ENCODE measurements around the gene EFCAB8.
"Not testable (repeated sequence)": the region's sequence is repeated elsewhere in the genome, so short reads cannot be mapped to it uniquely, and the experiment has no call there.

Gene EFCAB8

GRCh38 chr20:32842688-32843524 lies 15.8 kb upstream of the EFCAB8 start:
- DNase-seq, result no peak

DNA sequence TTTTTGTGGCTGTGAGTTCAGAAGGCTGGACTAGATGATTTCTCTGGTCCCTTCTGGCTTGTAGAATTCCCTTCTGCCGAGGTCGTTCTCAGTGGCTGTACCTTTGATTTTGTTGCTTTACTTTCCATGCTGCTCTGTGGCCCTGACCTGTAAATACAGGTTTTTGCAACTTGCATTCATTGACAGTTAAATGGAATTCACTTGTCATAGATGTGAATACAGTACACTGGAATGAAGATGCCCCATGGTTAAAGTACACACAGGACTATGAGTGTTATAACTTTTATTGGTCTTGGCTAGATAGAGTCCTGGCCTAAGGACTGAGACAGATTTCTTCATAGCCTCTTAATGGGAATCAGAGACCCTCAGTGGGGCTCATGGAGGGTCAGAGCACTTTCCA lies 12.9 kb upstream of the EFCAB8 start:
- no peak for DNase-seq

- no peak for DNase-seq
Observed at GRCh38 chr20:32846852-32847251, 11.9 kb upstream of the EFCAB8 start.

GRCh38 chr20:32847964-32848363 lies 10.8 kb upstream of the EFCAB8 start:
- no peak for DNase-seq

GRCh38 chr20:32848846-32849245 lies 9.9 kb upstream of the EFCAB8 start:
- no peak for DNase-seq

DNA sequence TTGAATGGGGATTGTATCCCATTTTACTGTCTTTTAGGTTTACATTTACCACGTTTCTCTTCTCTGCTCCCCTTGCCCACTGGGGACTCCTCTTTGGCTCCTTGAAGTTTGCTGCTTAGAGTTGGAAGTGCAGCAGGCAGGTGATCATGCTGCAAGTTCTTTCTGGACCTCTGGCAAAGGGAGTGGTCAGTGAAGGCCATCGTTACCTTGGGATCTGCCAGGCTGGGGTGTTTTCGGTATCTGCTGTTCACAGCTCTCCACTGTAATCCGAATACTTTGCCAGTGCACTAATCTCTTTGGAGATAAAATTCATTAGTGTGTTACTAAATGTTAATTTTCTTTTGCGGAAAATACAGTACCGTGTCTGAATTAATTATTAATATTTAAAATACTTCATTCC lies 9.1 kb upstream of the EFCAB8 start:
- no peak for DNase-seq

- no peak for DNase-seq
Observed at GRCh38 chr20:32855387-32855786, 3.3 kb upstream of the EFCAB8 start.

DNA sequence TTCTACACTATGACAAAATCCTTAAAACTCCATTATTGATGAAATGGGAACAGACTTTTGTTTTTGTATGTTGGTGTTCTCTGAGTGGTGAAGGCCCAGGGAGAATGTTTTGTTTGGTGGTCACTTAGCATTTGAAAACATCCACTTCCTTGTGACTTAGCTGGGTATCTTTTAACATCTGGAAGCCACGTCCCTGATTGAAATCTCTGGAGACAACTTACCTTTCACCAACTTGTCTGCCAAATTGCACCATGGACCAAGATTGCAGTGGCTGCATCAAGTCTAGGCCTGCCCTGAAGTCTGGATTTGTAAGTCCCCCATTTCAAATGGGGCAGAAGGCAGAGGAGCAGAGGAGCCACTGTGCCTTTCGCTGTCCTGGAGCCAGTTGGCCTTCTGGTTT lies 534 bp upstream of the EFCAB8 start:
- no peak for DNase-seq

- no peak for DNase-seq
Observed at GRCh38 chr20:32861446-32861845, 2.7 kb downstream of the EFCAB8 start.

GRCh38 chr20:32869562-32869961 lies 10.8 kb downstream of the EFCAB8 start:
- no peak for DNase-seq

DNA sequence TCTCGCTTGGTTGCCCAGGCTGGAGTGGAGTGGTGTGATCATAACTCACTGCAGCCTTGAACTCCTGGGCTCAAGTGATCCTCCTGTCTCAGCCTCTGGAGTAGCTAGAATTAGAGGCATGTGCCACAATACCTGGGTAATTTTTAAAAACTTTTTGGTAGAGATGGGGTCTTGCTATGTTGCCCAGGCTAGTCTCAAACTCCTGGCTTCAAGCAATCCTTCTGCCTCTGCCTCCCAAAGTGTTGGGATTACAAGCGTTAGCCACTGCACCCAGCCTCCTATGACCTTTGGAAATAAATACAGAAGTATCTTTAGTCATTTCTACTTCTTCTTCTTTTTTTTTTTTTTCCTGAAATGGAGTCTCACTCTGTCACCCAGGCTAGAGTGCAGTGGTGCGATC lies 11.8 kb downstream of the EFCAB8 start:
- DNase-seq, result not testable (repeated sequence)

DNA sequence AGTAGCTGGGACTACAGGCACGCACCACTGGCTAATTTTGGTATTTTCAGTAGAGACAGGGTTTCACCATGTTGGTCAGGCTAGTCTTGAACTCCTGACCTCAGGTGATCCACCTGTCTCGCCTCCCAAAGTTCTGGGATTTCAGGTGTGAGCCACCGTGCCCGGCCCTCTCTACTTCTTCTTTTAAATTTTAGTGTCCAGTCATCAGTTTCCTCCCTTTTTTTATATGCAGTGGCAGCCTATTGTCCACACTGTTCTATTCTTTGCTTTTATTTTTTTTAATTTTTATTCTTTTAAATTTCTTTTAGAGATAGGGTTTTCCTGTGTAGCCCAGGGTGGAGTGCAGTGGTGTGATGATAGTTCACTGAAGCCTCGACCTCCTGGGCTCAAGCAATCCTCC lies 12.3 kb downstream of the EFCAB8 start:
- DNase-seq, result no peak

GRCh38 chr20:32871627-32872160 lies 13.0 kb downstream of the EFCAB8 start:
- DNase-seq, result no peak

DNA sequence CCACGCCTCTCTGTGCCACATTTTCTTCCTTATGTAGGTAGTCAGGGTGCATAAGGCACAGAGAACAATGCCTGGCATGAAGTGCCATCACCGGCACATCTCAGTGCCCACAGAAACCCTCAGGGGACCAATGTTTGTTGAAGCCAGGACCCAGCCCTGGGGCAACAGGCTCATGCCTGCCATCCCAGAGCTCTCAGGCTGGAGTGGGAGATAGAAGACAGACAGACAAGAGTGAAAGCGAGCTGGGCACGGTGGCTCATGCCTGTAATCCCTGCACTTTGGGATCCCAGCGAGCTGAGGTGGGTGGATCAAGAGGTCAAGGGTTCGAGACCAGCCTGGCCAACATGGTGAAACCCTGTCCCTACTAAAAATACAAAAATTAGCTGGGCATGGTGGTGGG lies 13.5 kb downstream of the EFCAB8 start:
- DNase-seq, result no peak

DNA sequence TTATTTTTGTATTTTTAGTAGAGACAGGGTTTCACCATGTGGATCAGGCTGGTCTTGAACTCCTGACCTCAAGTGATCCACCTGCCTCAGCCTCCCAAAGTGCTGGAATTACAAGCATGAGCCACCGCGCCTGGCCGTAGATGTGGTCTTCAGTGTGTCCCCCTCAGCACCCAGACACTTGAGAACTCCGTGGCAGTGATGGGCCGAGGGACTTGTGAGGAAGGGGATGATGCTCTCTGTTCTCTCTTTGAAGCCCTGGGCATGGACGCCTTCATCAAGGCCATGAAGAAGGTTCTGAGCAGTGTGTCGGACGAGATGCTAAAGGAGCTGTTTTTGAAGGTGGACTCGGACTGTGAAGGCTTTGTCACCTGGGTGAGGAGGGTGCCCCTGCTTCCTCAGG lies 16.9 kb downstream of the EFCAB8 start:
- no peak for DNase-seq

DNA sequence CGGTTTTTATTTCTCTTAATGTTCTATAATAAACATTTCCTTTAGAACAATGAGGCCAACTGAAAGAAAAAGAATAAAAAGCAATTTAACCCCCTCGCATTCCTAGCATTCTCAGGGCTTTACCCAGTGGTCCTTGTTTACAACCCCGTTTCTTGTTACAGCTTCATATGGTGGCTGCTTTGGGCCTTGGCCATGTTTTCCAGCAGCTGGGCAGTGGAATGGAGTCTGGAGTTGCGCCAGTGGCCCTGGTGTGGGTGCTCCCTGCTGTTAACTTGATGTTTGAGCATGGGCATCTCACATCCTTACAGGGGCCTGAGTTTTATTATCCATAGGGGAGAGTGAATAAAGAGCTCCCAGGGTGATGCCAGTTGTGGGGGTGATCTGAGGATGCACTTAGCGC lies 18.8 kb downstream of the EFCAB8 start:
- DNase-seq, result no peak

DNA sequence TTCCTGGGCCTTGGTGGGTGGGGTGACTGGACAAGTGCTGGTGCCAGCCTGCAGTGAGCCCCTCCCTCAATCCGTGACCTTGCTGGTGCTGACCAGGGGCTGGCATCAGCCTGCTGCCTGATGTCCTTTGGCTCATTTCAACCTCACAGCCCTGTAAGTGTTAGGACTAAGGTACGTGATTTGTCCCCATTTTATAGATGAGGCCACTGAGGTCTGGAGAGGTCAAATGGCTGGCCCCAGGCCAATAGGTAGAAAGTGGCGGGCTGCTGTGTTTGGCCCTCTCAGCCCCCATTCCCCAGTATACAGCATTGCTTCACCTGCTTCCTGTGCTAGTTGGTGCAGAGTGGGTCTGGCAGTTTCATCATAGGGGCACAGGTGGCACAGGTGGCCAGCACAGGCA lies 20.1 kb downstream of the EFCAB8 start:
- no peak for DNase-seq

DNA sequence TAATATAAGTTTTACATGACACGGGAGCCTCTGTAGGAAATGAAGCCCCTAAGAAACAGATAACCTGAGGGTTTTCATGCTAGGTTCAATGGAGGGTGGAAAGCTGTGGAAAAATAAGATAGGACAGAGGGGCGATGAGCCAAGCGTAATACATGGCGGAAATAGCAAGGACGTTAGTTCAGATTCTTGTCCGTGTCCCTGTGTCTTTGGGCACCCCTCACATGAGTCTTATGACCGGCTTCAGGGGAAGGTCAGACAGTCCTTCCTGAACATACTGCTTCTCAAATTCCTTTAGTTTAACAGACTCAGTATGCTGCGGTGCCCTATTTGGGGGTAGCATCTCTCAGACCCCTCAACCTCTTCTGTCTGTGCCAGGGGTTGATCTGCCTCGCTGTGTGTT lies 20.8 kb downstream of the EFCAB8 start:
- DNase-seq, result no peak

DNA sequence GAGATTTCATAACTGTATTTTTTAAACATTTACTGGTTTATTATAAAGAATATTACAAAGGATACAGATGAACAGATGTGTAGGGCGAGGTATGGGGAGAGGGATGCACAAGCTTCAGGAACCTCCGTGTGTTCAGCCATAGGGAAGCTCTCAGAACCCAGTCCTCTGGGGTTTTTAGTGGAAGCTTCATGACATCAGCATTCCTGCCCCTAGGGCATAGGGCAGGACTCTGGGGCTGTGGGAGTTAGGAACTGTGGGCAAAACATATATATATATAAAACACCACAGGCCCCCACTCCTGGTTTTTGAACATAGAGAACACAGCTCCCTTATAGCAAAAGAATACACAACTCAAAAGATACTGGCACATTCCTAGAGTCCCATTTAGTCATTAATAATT lies 21.9 kb downstream of the EFCAB8 start:
- DNase-seq, result no peak

GRCh38 chr20:32883081-32883480 lies 24.4 kb downstream of the EFCAB8 start:
- DNase-seq, result no peak

GRCh38 chr20:32885185-32885584 lies 26.5 kb downstream of the EFCAB8 start:
- no peak for DNase-seq

DNA sequence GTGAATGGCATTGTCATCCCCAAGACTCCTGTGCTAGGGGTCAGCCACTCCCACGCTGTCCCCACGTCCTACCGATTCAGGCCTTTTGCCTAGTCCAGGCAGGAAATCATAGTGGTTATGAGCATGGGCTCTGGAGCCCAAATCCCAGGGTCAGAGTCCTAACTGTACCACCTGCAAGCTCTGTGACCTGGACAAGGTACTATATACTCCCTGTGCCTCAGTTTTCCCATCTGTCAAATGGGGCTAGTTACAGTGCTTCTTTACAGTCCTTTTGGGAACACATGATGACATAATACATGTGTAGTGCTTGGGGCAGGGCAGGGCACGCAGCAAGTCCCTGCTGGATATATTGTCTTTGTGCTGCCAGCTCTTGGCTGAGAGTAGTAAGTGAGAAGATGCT lies 27.2 kb downstream of the EFCAB8 start:
- DNase-seq, result no peak

GRCh38 chr20:32886652-32887051 lies 27.9 kb downstream of the EFCAB8 start:
- DNase-seq, result no peak

GRCh38 chr20:32887492-32887891 lies 28.8 kb downstream of the EFCAB8 start:
- DNase-seq, result no peak

DNA sequence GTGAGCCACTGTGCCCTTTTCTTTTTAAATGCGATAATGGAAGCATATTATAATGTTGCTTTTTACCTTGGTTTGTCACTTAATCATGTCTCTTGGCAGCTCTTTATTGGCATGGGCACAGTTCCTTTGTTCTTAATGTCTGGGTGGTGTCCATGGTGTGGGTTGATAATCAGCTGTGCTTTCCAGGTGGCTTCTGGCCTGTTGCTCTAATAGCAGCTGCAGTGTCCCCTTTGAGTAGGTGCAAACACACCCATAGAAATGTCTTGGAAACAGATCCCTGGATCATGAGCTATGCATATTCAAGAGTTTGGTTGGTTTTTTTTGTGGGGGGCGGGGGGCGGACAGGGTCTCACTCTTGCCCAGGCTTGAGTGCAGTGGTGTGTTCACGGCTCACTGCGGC lies 29.9 kb downstream of the EFCAB8 start:
- DNase-seq, result no peak
